ENCODE data around the gene TMCC2. TPM values are rescaled to one million over a fixed set of nuclear protein-coding genes. Genes with fewer than 3 reads are reported as not detected.

The TMCC2 gene
- total and polyA plus RNA-seq, 2 of the 4 experiments (the other 2 are of a cell fraction), result 2.0 to 4.2 TPM

DNA sequence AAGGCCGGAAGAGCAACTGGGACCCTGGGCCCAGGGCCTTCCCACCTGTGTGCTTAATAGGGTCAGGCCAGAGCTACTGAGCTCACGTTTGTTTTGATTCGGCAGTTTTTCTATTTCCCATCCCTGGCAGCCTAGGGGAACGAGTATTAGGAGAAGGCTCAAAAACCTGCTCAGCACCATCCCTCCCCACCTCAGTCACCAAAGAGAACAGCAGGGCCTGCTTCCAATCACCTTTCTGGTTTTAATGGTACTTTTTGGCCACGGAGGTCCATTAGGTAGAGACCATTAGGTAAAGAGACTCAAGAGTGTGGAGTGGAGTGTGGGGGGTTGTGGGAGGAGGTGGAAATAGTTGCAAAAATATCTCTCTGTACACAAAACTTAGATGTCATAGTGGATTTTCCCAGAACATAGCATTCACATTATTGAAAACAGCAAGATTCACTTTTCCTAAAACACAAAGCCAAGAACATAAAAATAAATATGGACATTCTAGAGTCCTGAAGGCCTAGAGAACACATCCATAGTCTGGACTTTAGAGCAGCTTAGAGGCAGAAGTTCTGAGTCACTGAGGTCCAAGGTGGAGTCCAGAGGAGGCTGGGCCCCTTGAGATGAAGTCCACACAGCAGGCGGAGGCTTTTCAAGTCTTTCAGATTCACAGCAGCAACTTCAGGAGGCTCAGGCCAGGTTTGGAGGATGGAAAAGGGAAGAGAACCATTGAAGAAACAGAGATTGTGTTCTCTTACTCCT, 74.3 kb downstream of the TMCC2 start (continued):
- TF ChIP-seq RCOR1 (IDR thresholded peaks at IDR 0.05; ENCODE audit: insufficient replicate concordance, low read length) (no peak), MAFK (IDR thresholded peaks at IDR 0.05; ENCODE audit: low read depth, low read length) (no peak), POLR2A (IDR thresholded peaks at IDR 0.05; ENCODE audit: low read depth, low read length) (no peak), CEBPB (IDR thresholded peaks at IDR 0.05; ENCODE audit: low read depth, low read length) (no peak), RAD21 (IDR thresholded peaks at IDR 0.05; ENCODE audit: low read length) (no peak), NFE2L2 (IDR thresholded peaks at IDR 0.05; ENCODE audit: low read depth, low read length) (no peak)
- TF ChIP-seq, protein P1, sequence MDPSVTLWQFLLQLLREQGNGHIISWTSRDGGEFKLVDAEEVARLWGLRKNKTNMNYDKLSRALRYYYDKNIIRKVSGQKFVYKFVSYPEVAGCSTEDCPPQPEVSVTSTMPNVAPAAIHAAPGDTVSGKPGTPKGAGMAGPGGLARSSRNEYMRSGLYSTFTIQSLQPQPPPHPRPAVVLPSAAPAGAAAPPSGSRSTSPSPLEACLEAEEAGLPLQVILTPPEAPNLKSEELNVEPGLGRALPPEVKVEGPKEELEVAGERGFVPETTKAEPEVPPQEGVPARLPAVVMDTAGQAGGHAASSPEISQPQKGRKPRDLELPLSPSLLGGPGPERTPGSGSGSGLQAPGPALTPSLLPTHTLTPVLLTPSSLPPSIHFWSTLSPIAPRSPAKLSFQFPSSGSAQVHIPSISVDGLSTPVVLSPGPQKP (IDR thresholded peaks at IDR 0.05; ENCODE audit: borderline replicate concordance, low read depth, low read length), result no peak
